NOMO-1 treated with dmso at 0.1 percent for 144 hours (cell line): ENCODE results near the gene UBE2O.

Experiments used
- DNase-seq: peaks from one replicate; lab custom pipeline; 2025; ENCODE audit not compliant: unreplicated experiment; lab: John Stamatoyannopoulos, UW

The UBE2O gene

GRCh38 chr17:76452660-76453430, at the start of gene UBE2O:
UBE2O (minus strand) TSS chr17:76453152; CDS start chr17:76453141, 11 bp downstream.
- DNase-seq = peak; percentile 70

- DNase-seq = no peak
Observed at GRCh38 chr17:76501827-76502307, 48.9 kb upstream of the UBE2O start.

GRCh38 chr17:76501018-76501826, 48.3 kb upstream of the UBE2O start, which contains the start of gene RHBDF2:
RHBDF2 (minus strand) TSS chr17:76501423; CDS start chr17:76481524, 19,899 bp downstream.
- peak; percentile 41 for DNase-seq

- no peak for DNase-seq
Observed at GRCh38 chr17:76500747-76501017, 47.7 kb upstream of the UBE2O start.

- peak; percentile 31 for DNase-seq
Observed at GRCh38 chr17:76500074-76500746, 47.3 kb upstream of the UBE2O start.

- DNase-seq = no peak
Observed at GRCh38 chr17:76499267-76499667, 46.3 kb upstream of the UBE2O start.

GRCh38 chr17:76498876-76499251, 45.9 kb upstream of the UBE2O start:
- no peak for DNase-seq

GRCh38 chr17:76497979-76498875, 45.3 kb upstream of the UBE2O start:
- DNase-seq = no peak

GRCh38 chr17:76497699-76497978, 44.7 kb upstream of the UBE2O start:
- no peak for DNase-seq

- DNase-seq = no peak
Observed at GRCh38 chr17:76496464-76496863, 43.5 kb upstream of the UBE2O start.

- no peak for DNase-seq
Observed at GRCh38 chr17:76495663-76496400, 42.9 kb upstream of the UBE2O start.

GRCh38 chr17:76493505-76494167, 40.7 kb upstream of the UBE2O start:
- no peak for DNase-seq

GRCh38 chr17:76492989-76493501, 40.1 kb upstream of the UBE2O start:
- peak; percentile 89 for DNase-seq

- DNase-seq = no peak
Observed at GRCh38 chr17:76492123-76492988, 39.4 kb upstream of the UBE2O start.

GRCh38 chr17:76491271-76492122, 38.5 kb upstream of the UBE2O start:
- no peak for DNase-seq

- DNase-seq = no peak
Observed at GRCh38 chr17:76490112-76490710, 37.3 kb upstream of the UBE2O start.
